ENCODE data around the gene EPS8L1.

The EPS8L1 gene

GRCh38 chr19:55042688-55043087 lies 33.0 kb upstream of the EPS8L1 start:
- Histone ChIP-seq H3K27me3 (replicated peaks; ENCODE audit: control insufficient read depth, insufficient read depth, low read length) (no peaks in the 10 kb centered on the region), H3K4me3 (replicated peaks; ENCODE audit: low read depth, low read length) (no peak overlapping the region), H3K36me3 (ENCODE audit: control insufficient read depth, insufficient read depth, low read length) (peaks cover 17% of the 10 kb centered on the region)
- no peak for DNase-seq (ENCODE audit: extremely low read depth, insufficient read length)
- TF ChIP-seq CTCF (IDR thresholded peaks at IDR 0.05; ENCODE audit: insufficient read depth, low read length, poor library complexity, severe bottlenecking), result no peak

- TF ChIP-seq CTCF (IDR thresholded peaks at IDR 0.05; ENCODE audit: insufficient read depth, low read length, poor library complexity, severe bottlenecking), result no peak
- peaks cover 29% of the 10 kb centered on the region for H3K36me3 ChIP-seq (ENCODE audit: control insufficient read depth, insufficient read depth, low read length)
These were observed 31.4 kb upstream of the EPS8L1 start for GRCh38 chr19:55044286-55044685.

GRCh38 chr19:55044771-55045716 lies 30.6 kb upstream of the EPS8L1 start:
- Histone ChIP-seq H3K27me3 (replicated peaks; ENCODE audit: control insufficient read depth, insufficient read depth, low read length) (no peaks in the 10 kb centered on the region), H3K4me3 (replicated peaks; ENCODE audit: low read depth, low read length) (no peak overlapping the region), H3K36me3 (ENCODE audit: control insufficient read depth, insufficient read depth, low read length) (peaks cover 29% of the 10 kb centered on the region)
- no peak for TF ChIP-seq CTCF (IDR thresholded peaks at IDR 0.05; ENCODE audit: insufficient read depth, low read length, poor library complexity, severe bottlenecking)
- no peak for DNase-seq (ENCODE audit: extremely low read depth, insufficient read length)

More at GRCh38 chr19:55044286-55044685, 31.4 kb upstream of the EPS8L1 start:
- no peak for DNase-seq (ENCODE audit: extremely low read depth, insufficient read length)
- H3K27me3 ChIP-seq (replicated peaks; ENCODE audit: control insufficient read depth, insufficient read depth, low read length), result no peaks in the 10 kb centered on the region
- H3K4me3 ChIP-seq (replicated peaks; ENCODE audit: low read depth, low read length), result no peak overlapping the region

DNA sequence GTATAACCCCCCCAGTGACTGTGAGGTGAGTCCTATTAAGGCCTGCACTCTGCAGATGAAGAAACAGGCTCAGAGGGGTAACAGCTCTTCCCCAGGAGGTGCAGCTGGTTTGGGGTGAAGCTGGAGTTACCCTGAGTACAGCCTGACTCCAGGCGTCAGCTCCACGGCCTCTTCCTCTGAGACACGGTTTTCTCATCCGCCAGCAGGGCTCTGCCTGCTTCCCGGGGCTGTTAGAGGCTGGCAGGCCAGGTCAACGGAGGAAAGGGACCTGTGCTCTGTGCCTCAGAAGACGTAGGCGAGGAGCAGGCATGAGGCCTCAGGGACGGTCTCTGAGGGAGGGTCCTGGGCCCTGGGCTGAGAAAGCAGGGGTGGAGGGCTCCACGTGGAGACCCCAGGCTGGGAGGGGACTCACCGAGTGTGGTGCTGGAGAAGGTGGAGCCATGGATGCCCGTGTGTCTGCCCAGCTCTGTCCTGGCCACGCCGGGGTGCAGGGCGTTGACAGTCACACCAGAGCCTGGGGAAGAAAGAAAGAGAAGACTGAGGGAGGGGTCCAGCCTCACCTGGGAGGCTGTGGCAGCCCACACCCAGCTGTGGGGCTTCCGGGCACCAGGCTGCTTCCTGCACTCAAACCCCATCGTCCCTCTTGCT lies 28.6 kb upstream of the EPS8L1 start:
- Histone ChIP-seq H3K4me3 (replicated peaks; ENCODE audit: low read depth, low read length) (no peak overlapping the region), H3K36me3 (ENCODE audit: control insufficient read depth, insufficient read depth, low read length) (peaks cover 31% of the 10 kb centered on the region), H3K27me3 (replicated peaks; ENCODE audit: control insufficient read depth, insufficient read depth, low read length) (no peaks in the 10 kb centered on the region)
- no peak for DNase-seq (ENCODE audit: extremely low read depth, insufficient read length)
- TF ChIP-seq CTCF (IDR thresholded peaks at IDR 0.05; ENCODE audit: insufficient read depth, low read length, poor library complexity, severe bottlenecking), result no peak

DNA sequence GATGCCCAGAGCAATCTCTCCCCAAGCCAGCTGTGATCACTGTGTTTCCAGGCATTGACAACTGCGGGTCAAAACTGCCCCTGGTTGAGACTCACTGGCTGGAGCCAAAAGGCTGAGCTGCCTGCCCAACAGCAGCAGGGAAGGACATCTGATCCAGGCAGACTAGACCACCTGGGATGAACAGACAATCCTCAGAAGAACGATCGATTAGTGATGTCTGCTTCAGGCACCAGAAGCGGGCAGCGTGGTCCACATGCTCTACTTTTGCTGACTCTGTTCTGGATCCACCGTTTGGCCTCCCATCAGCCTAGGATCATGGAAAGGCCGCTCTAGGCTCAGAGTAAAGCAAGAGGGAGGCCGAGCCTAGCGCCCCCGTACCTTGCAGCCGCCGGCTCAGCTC lies 27.7 kb upstream of the EPS8L1 start:
- TF ChIP-seq CTCF (IDR thresholded peaks at IDR 0.05; ENCODE audit: insufficient read depth, low read length, poor library complexity, severe bottlenecking), result no peak
- H3K4me3 ChIP-seq (replicated peaks; ENCODE audit: low read depth, low read length), result no peak overlapping the region
- DNase-seq (ENCODE audit: extremely low read depth, insufficient read length), result no peak
- H3K27me3 ChIP-seq (replicated peaks; ENCODE audit: control insufficient read depth, insufficient read depth, low read length), result no peaks in the 10 kb centered on the region
- peaks cover 29% of the 10 kb centered on the region for H3K36me3 ChIP-seq (ENCODE audit: control insufficient read depth, insufficient read depth, low read length)
